HCT116 (cell line): ENCODE measurements around the gene IGSF10.

Experiments used
- CBX3 ChIP-seq: IDR thresholded peaks from 2 replicates; pipeline ENCODE4 v1.6.1; 2012; ENCODE audit warnings: low read depth
- CEBPB ChIP-seq: IDR thresholded peaks from 2 replicates; pipeline ENCODE4 v1.6.1; 2012; ENCODE audit warnings: low read depth
- EZH2 ChIP-seq: fragments of 200-600 bp; sonication (generic); IDR thresholded peaks from 2 replicates; pipeline ENCODE4 v1.6.1; 2017; ENCODE audit warnings: antibody characterized with exemption, mixed run types
- EZH2phosphoT487 ChIP-seq: fragments of 200-600 bp; IDR thresholded peaks from 2 replicates; pipeline ENCODE4 v1.6.1; 2018; ENCODE audit warnings: antibody characterized with exemption, borderline replicate concordance
- FOSL1 ChIP-seq: IDR thresholded peaks from 2 replicates; pipeline ENCODE4 v1.6.1; 2012; ENCODE audit warnings: low read depth
- JUND ChIP-seq: IDR thresholded peaks from 2 replicates; pipeline ENCODE4 v1.6.1; 2012
- POLR2A ChIP-seq: IDR thresholded peaks from 2 replicates; pipeline ENCODE4 v1.7.0; 2011; ENCODE audit warnings: borderline replicate concordance; ENCODE audit not compliant: insufficient read depth, insufficient read length; ENCODE audit errors: extremely low read depth
- POLR2AphosphoS5 ChIP-seq: IDR thresholded peaks from 2 replicates; pipeline ENCODE4 v1.6.1; 2011; ENCODE audit warnings: mild to moderate bottlenecking, low read depth, low read length, moderate library complexity
- RAD21 ChIP-seq: IDR thresholded peaks from 2 replicates; pipeline ENCODE4 v1.6.1; 2012; ENCODE audit warnings: low read depth, mild to moderate bottlenecking
- SP1 ChIP-seq: IDR thresholded peaks from 2 replicates; pipeline ENCODE4 v1.6.1; 2012; ENCODE audit warnings: low read depth
- TCF7L2 ChIP-seq: IDR thresholded peaks from 2 replicates; pipeline ENCODE4 v1.7.0; 2011; ENCODE audit warnings: borderline replicate concordance, inconsistent platforms; ENCODE audit not compliant: insufficient read depth, insufficient read length; ENCODE audit errors: extremely low read depth
- ZFX ChIP-seq: fragments of 450-650 bp; IDR thresholded peaks from 2 replicates; pipeline ENCODE4 v1.6.1; 2017
- TF ChIP-seq, protein P1 (sequence below), 3 experiments: fragments of 200-600 bp in 1 of 3; sonication (generic) in 1 of 3; IDR thresholded peaks in 2 of 3; conservative IDR thresholded peaks in 1 of 3; 2 replicates each; pipeline ENCODE4 v1.5.1; 2012 to 2017; ENCODE audit warnings: low read depth in 2 of 3, low read length in 2 of 3, antibody characterized with exemption in 1 of 3, borderline replicate concordance in 1 of 3, control low read depth in 1 of 3, mild to moderate bottlenecking in 1 of 3, mixed read lengths in 1 of 3, mixed run types in 1 of 3, moderate library complexity in 1 of 3; ENCODE audit not compliant: insufficient read depth in 1 of 3

DNA sequence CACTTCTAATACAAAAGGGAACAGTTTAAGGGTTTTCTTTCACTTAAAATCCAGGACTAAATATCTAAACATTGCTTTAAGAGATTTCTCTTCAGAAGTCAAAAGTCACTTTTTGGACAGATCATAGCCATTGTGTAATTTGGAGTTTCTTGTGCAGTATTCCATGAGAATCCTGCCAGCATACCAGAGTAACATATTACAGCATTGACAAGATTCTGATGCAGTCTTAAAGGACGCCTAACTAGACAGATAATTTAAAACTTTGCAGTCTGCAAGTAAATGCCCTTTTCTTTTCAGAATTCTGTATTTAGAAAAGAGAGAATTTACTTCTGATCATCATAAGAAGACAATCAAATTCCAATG, 17.5 kb upstream of the IGSF10 start:
- TF ChIP-seq, protein P1, sequence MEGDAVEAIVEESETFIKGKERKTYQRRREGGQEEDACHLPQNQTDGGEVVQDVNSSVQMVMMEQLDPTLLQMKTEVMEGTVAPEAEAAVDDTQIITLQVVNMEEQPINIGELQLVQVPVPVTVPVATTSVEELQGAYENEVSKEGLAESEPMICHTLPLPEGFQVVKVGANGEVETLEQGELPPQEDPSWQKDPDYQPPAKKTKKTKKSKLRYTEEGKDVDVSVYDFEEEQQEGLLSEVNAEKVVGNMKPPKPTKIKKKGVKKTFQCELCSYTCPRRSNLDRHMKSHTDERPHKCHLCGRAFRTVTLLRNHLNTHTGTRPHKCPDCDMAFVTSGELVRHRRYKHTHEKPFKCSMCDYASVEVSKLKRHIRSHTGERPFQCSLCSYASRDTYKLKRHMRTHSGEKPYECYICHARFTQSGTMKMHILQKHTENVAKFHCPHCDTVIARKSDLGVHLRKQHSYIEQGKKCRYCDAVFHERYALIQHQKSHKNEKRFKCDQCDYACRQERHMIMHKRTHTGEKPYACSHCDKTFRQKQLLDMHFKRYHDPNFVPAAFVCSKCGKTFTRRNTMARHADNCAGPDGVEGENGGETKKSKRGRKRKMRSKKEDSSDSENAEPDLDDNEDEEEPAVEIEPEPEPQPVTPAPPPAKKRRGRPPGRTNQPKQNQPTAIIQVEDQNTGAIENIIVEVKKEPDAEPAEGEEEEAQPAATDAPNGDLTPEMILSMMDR (IDR thresholded peaks at IDR 0.05 in 2 of 3, conservative IDR thresholded peaks at IDR 0.05 in 1 of 3; ENCODE audit: borderline replicate concordance in 1 of 3, insufficient read depth in 1 of 3, low read depth in 2 of 3, low read length in 2 of 3): no peak
- no peak for TF ChIP-seq SP1
- TF ChIP-seq FOSL1: no peak
- TF ChIP-seq EZH2phosphoT487: no peak
- TF ChIP-seq EZH2: no peak
- TF ChIP-seq JUND: no peak
- no peak for TF ChIP-seq POLR2A
- no peak for TF ChIP-seq TCF7L2
- no peak for TF ChIP-seq ZFX
- no peak for TF ChIP-seq CBX3
- no peak for TF ChIP-seq POLR2AphosphoS5
- no peak for TF ChIP-seq CEBPB
- no peak for TF ChIP-seq RAD21
